A549 (cell line): ENCODE measurements around the gene SLX9. TPM values are rescaled to one million over a fixed set of nuclear protein-coding genes. Genes with fewer than 3 reads are reported as not detected.

ENCODE experiments used
- ATAC-seq, 2 experiments: fragments of 200-7000 bp in 1 of 2; fragments of >200 bp in 1 of 2; cut with Nextera tagmentation in 1 of 2; cut with Tn5 transposase in 1 of 2; 3 replicates each; pipeline versions ENCODE4 v1.8.0 to v1.9.1; 2018 to 2020; ENCODE audit warnings: mild to moderate bottlenecking in 1 of 2, moderate library complexity in 1 of 2
- CTCF ChIA-PET: fragments of 300-600 bp; sonication (Branson Sonifier 250); formaldehyde crosslinking; extraction: SDS; loops from one replicate; lab custom pipeline; 2021; ENCODE audit warnings: antibody characterized with exemption, inconsistent platforms; lab: Yijun Ruan, JAX
- POLR2A ChIA-PET: fragments of 350-600 bp; formaldehyde crosslinking; extraction: SDS; loops from one replicate; lab custom pipeline; 2021; ENCODE audit warnings: antibody characterized with exemption, inconsistent platforms; lab: Yijun Ruan, JAX
- DNase-seq, 2 experiments: peaks; one replicate each; pipeline versions ENCODE4 v3.0.0 to v3.0.0-alpha.2; 2011 to 2016; ENCODE audit warnings: low read depth in 1 of 2, low spot score in 1 of 2
- FAIRE-seq: peaks from 2 replicates; lab custom pipeline; 2011; peaks lifted over from hg19 to GRCh38; lab: Jason Lieb, UNC
- H3K27ac ChIP-seq, 2 experiments: fragments of >200 bp; sonication (Bioruptor Twin); formaldehyde crosslinking; 3 replicates each; pipeline ENCODE4 v1.5.1; 2016 to 2017
- H3K4me1 ChIP-seq: fragments of >200 bp; sonication (Bioruptor Twin); formaldehyde crosslinking; 3 replicates; pipeline ENCODE4 v1.6.1; 2016
- H3K4me2 ChIP-seq: fragments of >200 bp; sonication (Bioruptor Twin); formaldehyde crosslinking; 3 replicates; pipeline ENCODE4 v1.6.1; 2016
- H3K4me3 ChIP-seq: fragments of >200 bp; sonication (Bioruptor Twin); formaldehyde crosslinking; 3 replicates; pipeline ENCODE4 v1.5.1; 2016
- H3K9me3 ChIP-seq: fragments of >200 bp; sonication (Bioruptor Twin); formaldehyde crosslinking; 3 replicates; pipeline ENCODE4 v1.6.1; 2016
- BCL3 ChIP-seq: fragments of >200 bp; sonication (Bioruptor Twin); formaldehyde crosslinking; IDR thresholded peaks from 3 replicates; pipeline ENCODE4 v1.6.1; 2016
- BHLHE40 ChIP-seq: IDR thresholded peaks from 2 replicates; pipeline ENCODE4 v1.6.1; 2012; ENCODE audit warnings: low read depth, low read length, inconsistent platforms
- CEBPB ChIP-seq, 2 experiments: fragments of >200 bp in 1 of 2; sonication (Bioruptor Twin) in 1 of 2; formaldehyde crosslinking in 1 of 2; IDR thresholded peaks; 2 replicates each; pipeline ENCODE4 v1.6.1; 2012 to 2016
- CHD2 ChIP-seq: fragments of 150-350 bp; IDR thresholded peaks from 2 replicates; pipeline ENCODE4 v1.6.1; 2014; ENCODE audit warnings: low read length; ENCODE audit not compliant: partially characterized antibody
- CHD4 ChIP-seq: fragments of 200-600 bp; sonication (generic); IDR thresholded peaks from 2 replicates; pipeline ENCODE4 v1.6.1; 2016; ENCODE audit warnings: antibody characterized with exemption, mild to moderate bottlenecking, borderline replicate concordance
- EHF ChIP-seq: fragments of 250-450 bp; sonication (Bioruptor Pico); IDR thresholded peaks from 2 replicates; pipeline ENCODE4 v1.5.0; 2020; ENCODE audit warnings: mild to moderate bottlenecking
- EHMT2 ChIP-seq: fragments of 200-600 bp; sonication (generic); IDR thresholded peaks from 2 replicates; pipeline ENCODE4 v1.6.1; 2016; ENCODE audit warnings: antibody characterized with exemption, low read depth, mild to moderate bottlenecking, moderate library complexity
- ELK1 ChIP-seq: fragments of 150-350 bp; IDR thresholded peaks from 2 replicates; pipeline ENCODE4 v1.6.1; 2014; ENCODE audit warnings: low read depth, mild to moderate bottlenecking, low read length
- ESRRA ChIP-seq: fragments of 150-350 bp; IDR thresholded peaks from 2 replicates; pipeline ENCODE4 v1.6.1; 2014; ENCODE audit warnings: mild to moderate bottlenecking, low read length, borderline replicate concordance
- FOSB ChIP-seq: fragments of 250-450 bp; sonication (Bioruptor Pico); IDR thresholded peaks from 2 replicates; pipeline ENCODE4 v1.5.0; 2020; ENCODE audit warnings: mild to moderate bottlenecking, moderate library complexity
- HEYL ChIP-seq: fragments of 250-450 bp; sonication (Bioruptor Pico); IDR thresholded peaks from 2 replicates; pipeline ENCODE4 v1.8.0; 2021; ENCODE audit warnings: mild to moderate bottlenecking, moderate library complexity
- HOXB13 ChIP-seq: fragments of 250-450 bp; sonication (Bioruptor Pico); IDR thresholded peaks from 2 replicates; pipeline ENCODE4 v1.5.0; 2020; ENCODE audit warnings: low read depth, mild to moderate bottlenecking, moderate library complexity
- JUN ChIP-seq, 2 experiments: fragments of >200 bp; sonication (Bioruptor Twin); formaldehyde crosslinking; IDR thresholded peaks; 2 replicates in 1 of 2; 3 replicates in 1 of 2; pipeline ENCODE4 v1.6.1; 2016 to 2017
- JUNB ChIP-seq: fragments of >200 bp; sonication (Bioruptor Twin); formaldehyde crosslinking; IDR thresholded peaks from 2 replicates; pipeline ENCODE4 v1.6.1; 2016
- KDM1A ChIP-seq: fragments of 200-600 bp; sonication (generic); IDR thresholded peaks from 2 replicates; pipeline ENCODE4 v1.6.1; 2016; ENCODE audit warnings: low read depth, mild to moderate bottlenecking
- MAFK ChIP-seq: fragments of 450-650 bp; IDR thresholded peaks from 2 replicates; pipeline ENCODE4 v1.6.1; 2014; ENCODE audit not compliant: partially characterized antibody
- MAX ChIP-seq: IDR thresholded peaks from 2 replicates; pipeline ENCODE4 v1.6.1; 2012
- PBX3 ChIP-seq: IDR thresholded peaks from 2 replicates; pipeline ENCODE4 v1.6.1; 2012
- REST ChIP-seq: fragments of 200-600 bp; sonication (generic); IDR thresholded peaks from 2 replicates; pipeline ENCODE4 v1.6.1; 2016; ENCODE audit warnings: antibody characterized with exemption, mild to moderate bottlenecking, moderate library complexity
- RNF2 ChIP-seq: fragments of 200-600 bp; sonication (generic); IDR thresholded peaks from 2 replicates; pipeline ENCODE4 v1.6.1; 2016; ENCODE audit warnings: low read depth, mild to moderate bottlenecking, antibody characterized with exemption, moderate library complexity, borderline replicate concordance
- TP53 ChIP-seq: fragments of 250-450 bp; sonication (Bioruptor Pico); IDR thresholded peaks from 2 replicates; pipeline ENCODE4 v1.5.0; 2021; ENCODE audit warnings: mild to moderate bottlenecking, moderate library complexity
- USF2 ChIP-seq: fragments of 450-650 bp; IDR thresholded peaks from 2 replicates; pipeline ENCODE4 v1.6.1; 2014; ENCODE audit warnings: antibody characterized with exemption
- ZFP36 ChIP-seq: fragments of 450-650 bp; IDR thresholded peaks from 2 replicates; pipeline ENCODE4 v1.6.1; 2014; ENCODE audit warnings: borderline replicate concordance; ENCODE audit not compliant: partially characterized antibody
- ZNF302 ChIP-seq: fragments of 250-450 bp; sonication (Bioruptor Pico); IDR thresholded peaks from 2 replicates; pipeline ENCODE4 v1.9.0; 2021; ENCODE audit warnings: inconsistent platforms, mild to moderate bottlenecking, moderate library complexity
- WGBS: methylation state at CpG from one replicate; pipeline ENCODE4 v1.1.6; 2017; ENCODE audit errors: missing lambda C conversion rate; 5-methylcytosine and 5-hydroxymethylcytosine counted together
- polyA plus RNA-seq, 4 experiments: library from polyadenylated mRNA; depleted of rRNA in 3 of 4; stranded (reverse); fragments of >200 nt; fragmentation: RNase III in 1 of 4; extraction: RNeasy Plus Mini Kit Qiagen cat#74134 plus additional on column Dnase treatment in 1 of 4; gene quantifications; 2 replicates in 3 of 4; 3 replicates in 1 of 4; pipeline ENCODE4 v1.2.3, GENCODE V29; 2011 to 2017

Gene SLX9
- polyA plus RNA-seq, 2 of the 4 experiments (the other 2 are of a cell fraction): 26.9 to 40.6 TPM

GRCh38 chr21:45020629-45021427, 81.0 kb downstream of the SLX9 start:
- Histone ChIP-seq H3K4me1 (no peaks in the 10 kb centered on the region), H3K27ac (no peak overlapping the region), H3K9me3 (no peaks in the 10 kb centered on the region), H3K4me2 (no peak overlapping the region), H3K4me3 (no peak overlapping the region)
- TF ChIP-seq CHD2: no peak
- no peak for TF ChIP-seq ZNF302 (CRISPR knock-in tag)
- no peak for TF ChIP-seq ELK1
- TF ChIP-seq RNF2: no peak
- FAIRE-seq (no peak), ATAC-seq (no peak), DNase-seq (no peak)
- 79% methylated on average over 18 of the region's 28 CpGs for WGBS
- POLR2A ChIA-PET: no interaction called here
- CTCF ChIA-PET: no interaction called here

- no peak overlapping the region for H3K4me3 ChIP-seq
- no peaks in the 10 kb centered on the region for H3K4me1 ChIP-seq
- no peak for TF ChIP-seq BCL3
- TF ChIP-seq MAFK: peak; percentile 77
- FAIRE-seq (no peak), DNase-seq (no peak), ATAC-seq (no peak)
- no peak overlapping the region for H3K4me2 ChIP-seq
- H3K9me3 ChIP-seq: no peaks in the 10 kb centered on the region
- POLR2A ChIA-PET: no interaction called here
- WGBS: 82% methylated on average over 18 of the region's 31 CpGs
- H3K27ac ChIP-seq: no peak overlapping the region
- CTCF ChIA-PET: interaction anchor here (0.9 kb wide), 1 partner anchor 107 kb away, joined by 3 read pairs; no protein-coding TSS in a partner anchor
Observed at GRCh38 chr21:45021428-45022347, 81.9 kb downstream of the SLX9 start.

- DNase-seq (no peak), ATAC-seq (no peak), FAIRE-seq (no peak)
- Histone ChIP-seq H3K9me3 (no peaks in the 10 kb centered on the region), H3K27ac (no peak overlapping the region), H3K4me1 (no peaks in the 10 kb centered on the region), H3K4me2 (no peak overlapping the region), H3K4me3 (no peak overlapping the region)
- ChIA-PET POLR2A (no interaction called here), CTCF (interaction anchor here (0.9 kb wide), 1 partner anchor 106 kb away, joined by 3 read pairs; no protein-coding TSS in a partner anchor)
- WGBS: 84% methylated on average over 8 of the region's 8 CpGs
- TF ChIP-seq HOXB13 (CRISPR knock-in tag): no peak
- TF ChIP-seq MAX: no peak
- TF ChIP-seq HEYL: no peak
- no peak for TF ChIP-seq PBX3
- TF ChIP-seq KDM1A: no peak
- TF ChIP-seq ZFP36: no peak
- no peak for TF ChIP-seq JUN (IDR thresholded peaks at IDR 0.05)
- TF ChIP-seq REST: no peak
- no peak for TF ChIP-seq CEBPB (IDR thresholded peaks at IDR 0.05)
- TF ChIP-seq CHD4: no peak
- no peak for TF ChIP-seq ESRRA
- TF ChIP-seq FOSB: no peak
- no peak for TF ChIP-seq EHF
- TF ChIP-seq BHLHE40: no peak
- TF ChIP-seq JUNB: no peak
- TF ChIP-seq EHMT2: no peak
- TF ChIP-seq USF2: no peak
- no peak for TF ChIP-seq TP53 (CRISPR knock-in tag)
Observed at GRCh38 chr21:45022348-45022675, 82.5 kb downstream of the SLX9 start.
